Hematopoietic multipotent progenitor cell (in vitro differentiated cells): ENCODE measurements around the gene NR1I3. TPM values are rescaled to one million over a fixed set of nuclear protein-coding genes. Genes with fewer than 3 reads are reported as not detected.
"Not testable (repeated sequence)": the region's sequence is repeated elsewhere in the genome, so short reads cannot be mapped to it uniquely, and the experiment has no call there.

Experiments used
- DNase-seq, 3 donors: peaks; one replicate each; pipeline ENCODE4 v3.0.0-alpha.2; 2011 to 2015; ENCODE audit warnings: low read depth in 2 of 3, low spot score in 2 of 3
- total RNA-seq: library from RNA; depleted of rRNA; stranded (reverse); fragments of >200 nt; gene quantifications from one replicate; pipeline ENCODE4 v1.2.3, GENCODE V29; 2012

NR1I3 gene, protein sequence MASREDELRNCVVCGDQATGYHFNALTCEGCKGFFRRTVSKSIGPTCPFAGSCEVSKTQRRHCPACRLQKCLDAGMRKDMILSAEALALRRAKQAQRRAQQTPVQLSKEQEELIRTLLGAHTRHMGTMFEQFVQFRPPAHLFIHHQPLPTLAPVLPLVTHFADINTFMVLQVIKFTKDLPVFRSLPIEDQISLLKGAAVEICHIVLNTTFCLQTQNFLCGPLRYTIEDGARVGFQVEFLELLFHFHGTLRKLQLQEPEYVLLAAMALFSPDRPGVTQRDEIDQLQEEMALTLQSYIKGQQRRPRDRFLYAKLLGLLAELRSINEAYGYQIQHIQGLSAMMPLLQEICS
- total RNA-seq, result not detected

DNA sequence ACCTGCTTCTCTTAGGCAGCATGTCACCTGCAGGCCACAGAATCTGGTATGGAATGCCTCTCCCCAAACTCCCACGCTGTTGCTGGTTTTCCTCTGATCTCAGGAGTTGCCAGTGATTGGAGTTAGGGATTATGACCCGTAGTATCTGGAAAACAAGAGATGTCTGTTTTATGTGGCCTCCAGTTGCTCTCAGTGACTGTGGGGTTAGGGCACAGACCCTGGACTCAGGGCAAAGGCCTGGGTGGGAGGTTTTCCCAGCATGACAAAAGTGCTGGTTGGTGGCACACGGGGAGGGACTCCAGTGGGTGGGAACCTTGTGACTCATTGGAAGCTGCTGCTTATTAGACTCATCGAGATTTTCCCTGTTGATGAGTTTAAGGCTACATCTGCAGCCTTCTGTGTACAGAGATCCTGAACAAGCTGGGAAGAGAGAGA, at the start of gene NR1I3:
Gene NR1I3, minus strand, starts transcription at position 165 of the 435 bp plus-strand sequence. CDS start 1,638 bp downstream, outside the sequence.
- no peak for DNase-seq

DNA sequence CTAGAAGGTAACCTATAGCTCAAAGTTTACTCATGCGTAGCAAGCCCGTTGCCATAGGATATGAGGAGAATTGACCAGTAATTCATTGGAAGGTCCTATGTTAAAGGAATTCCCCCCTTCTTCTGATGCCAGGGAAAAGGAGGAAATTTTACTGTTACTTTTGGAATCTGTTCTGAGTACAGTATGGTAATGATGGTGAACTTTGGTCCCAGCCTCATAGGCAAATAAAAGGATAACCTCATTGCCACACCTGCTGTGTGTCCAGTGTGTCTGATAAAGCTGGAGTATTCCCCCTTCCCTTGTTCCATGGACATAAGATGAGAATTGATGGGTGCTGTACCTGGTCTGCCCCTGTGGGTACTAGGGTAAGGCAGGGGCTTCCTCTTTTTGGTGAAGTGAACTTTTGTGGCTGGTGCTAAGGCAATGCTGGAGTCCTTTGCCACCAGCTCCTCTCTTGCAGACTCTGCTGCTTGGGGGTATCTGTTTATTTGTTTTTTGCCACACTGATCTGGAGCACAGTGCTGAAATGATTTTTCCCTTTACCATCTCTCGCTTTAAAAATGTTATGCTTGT, 49.6 kb upstream of the NR1I3 start:
- peak in 1 of 3 donors; percentile 25 for DNase-seq

DNA sequence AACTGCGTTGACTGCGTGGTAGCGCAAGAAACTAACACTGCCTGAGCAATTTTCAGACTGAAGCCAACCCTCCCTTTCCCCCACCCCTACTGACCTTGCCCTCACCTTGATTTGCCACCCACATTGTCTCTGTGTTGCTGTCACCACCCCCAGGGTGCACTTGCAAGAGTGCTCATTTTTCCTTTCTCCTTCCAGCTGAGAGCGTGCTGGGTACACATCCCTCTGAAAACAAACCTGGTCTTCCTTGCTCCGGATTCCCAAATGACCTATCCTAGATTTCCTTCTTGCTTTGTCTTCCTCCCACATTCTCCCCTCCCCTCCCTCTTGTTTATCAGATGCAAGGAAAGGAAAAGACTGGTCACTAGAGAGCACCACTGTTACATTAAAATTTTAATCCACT, 47.5 kb upstream of the NR1I3 start:
- DNase-seq, result no peak

DNA sequence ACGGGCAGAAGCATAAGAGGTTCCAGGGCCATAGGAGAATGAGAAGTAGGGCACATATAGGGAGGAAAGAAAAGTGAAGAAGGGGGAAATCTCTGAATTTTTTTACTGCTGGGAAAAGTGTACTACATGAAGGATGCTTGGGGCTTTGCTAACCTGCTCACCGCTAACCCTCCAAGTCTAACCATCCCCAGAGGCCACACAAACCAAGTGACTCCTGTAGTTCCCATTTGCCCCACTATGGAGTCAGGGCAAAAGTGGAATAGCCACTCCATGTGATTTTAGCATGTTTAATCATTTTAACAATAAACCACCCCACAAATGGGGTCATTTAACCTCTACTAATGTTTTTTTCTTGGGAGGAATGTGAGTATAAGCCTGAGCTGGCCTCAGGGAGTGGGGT, 47.1 kb upstream of the NR1I3 start:
- no peak for DNase-seq

DNA sequence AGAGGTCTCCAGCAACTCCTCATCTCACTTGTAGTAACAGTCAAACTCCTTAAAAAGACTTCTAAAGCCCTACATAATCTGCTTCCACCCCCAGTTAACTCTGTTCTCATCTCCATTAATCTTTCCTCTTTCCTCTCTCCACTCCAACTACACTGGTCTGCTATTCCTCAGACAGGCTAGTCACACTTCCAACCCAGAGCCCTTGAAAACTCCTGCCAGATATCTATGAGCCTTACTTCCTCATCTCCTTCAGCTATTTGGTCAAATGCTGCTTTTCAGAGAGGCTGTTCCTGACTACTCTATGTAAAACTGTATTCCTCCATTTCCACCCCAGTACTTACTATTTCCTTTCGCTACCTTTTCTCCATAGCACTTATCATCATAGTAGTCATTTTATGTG, 45.0 kb upstream of the NR1I3 start:
- no peak for DNase-seq

DNA sequence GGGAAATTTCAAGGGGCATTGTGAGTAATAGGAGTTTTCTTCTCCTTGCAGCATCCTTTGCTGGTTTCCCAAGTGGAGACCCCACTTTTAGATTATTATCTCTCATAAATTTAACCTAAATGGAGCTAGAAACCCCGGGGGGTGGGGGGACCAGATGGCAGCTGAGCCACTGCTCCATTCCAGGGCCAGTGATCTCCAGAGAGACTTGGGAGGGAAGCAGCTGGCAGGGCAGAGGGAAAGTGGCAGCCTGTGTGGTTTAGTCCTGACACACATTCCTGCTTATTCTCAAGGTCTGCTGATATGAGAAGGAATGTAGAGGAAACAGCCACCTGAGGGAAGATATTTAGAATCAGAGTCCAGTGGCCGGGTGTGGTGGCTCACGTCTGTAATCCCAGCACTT, 36.9 kb upstream of the NR1I3 start:
- DNase-seq, result no peak

DNA sequence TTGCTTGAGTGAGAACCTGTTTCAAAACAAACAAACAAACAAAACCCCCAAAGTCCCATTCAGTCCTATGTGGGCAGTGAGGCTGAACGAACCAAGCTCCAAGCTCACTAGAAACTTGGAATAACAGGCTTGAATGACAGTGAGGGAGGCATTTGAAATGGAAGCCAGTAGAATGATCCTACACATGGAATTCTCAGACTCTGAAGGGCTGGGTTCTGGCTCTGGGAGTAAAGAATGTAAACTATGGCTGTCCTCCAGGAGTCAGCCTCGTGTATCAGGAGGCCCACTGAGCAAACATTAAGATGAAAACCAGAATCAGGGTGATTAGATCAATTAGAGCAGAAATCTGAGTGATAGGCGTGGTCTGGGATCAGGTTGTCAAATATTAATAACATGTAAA, 35.4 kb upstream of the NR1I3 start:
- DNase-seq, result no peak

DNA sequence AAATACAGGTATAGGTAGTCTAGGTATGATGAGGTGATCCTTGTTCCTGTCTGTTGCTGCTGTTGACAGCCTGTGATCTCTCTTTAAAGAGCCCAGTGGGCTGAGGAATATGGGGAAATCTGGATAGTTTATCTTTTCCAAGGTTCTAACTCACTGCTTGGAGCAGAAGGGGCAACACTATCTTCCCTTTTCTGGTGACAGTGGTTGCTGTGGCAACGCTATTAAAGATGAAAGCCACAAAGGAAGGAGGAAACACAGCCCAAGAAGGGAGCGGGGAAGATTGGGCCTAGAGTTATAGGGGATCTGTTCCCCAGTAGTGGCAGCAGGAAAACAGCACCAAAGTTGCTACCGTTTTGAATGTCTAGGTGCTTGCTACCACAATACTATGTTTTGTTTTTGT, 29.3 kb upstream of the NR1I3 start:
- DNase-seq, result peak in 2 of 3 donors; percentile 38 to 63

DNA sequence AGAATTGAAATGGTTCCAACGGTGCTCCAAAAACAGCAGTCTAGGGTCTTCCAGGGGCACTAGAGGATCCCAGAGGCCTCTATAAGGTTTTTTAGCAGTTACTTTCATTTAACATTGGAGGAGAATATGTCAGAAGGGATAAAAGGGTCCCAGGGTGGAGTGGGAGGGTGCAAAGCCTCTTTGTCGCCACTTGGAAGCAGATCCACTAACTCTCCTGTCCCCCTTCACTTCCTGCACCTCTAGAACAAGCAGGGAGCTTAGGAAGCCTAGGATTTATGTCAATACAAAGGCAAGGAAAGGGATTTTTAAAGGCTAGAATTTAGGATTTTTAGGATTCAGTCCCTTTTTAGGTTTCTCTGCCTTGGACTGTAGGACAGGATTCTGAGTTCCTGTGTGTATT, 28.8 kb upstream of the NR1I3 start:
- DNase-seq, result no peak

DNA sequence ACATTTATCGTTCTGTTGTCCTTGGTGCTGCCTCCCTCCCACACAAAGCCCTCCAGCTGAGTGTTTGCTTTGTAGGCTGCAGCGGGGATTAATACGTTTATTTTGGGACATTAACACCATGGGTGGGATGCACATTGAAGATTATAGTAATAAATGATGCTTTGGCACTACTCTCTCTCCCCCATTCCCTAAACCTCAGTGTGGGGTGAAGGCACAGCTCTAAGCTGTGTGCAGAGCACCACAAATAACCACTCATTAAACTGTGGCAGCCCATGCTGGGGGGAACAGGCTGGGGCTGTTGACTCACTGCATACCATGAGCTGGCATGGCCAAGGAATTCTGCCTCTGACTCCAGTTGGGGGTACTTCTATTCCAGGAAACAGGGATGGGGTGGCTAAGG, 28.2 kb upstream of the NR1I3 start:
- no peak for DNase-seq

DNA sequence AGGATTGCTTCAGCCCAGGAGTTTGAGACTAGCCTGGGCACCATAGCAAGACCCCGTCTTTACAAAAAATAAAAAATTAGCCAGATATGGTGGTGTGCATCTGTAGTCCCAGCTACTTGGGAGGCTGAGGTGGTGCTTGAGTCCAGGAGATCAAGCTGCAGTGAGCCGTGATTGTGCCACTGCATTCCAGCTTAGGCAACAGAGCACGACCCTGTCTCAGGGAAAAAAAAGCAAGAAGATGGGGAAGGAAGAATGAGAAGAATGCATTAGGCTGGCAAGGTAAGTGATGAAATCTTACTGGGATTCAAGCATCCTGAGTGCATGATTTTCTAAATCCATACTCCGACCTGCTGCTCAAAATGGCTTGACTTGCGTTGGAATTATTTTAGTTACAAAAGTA, 27.3 kb upstream of the NR1I3 start:
- DNase-seq, result no peak

DNA sequence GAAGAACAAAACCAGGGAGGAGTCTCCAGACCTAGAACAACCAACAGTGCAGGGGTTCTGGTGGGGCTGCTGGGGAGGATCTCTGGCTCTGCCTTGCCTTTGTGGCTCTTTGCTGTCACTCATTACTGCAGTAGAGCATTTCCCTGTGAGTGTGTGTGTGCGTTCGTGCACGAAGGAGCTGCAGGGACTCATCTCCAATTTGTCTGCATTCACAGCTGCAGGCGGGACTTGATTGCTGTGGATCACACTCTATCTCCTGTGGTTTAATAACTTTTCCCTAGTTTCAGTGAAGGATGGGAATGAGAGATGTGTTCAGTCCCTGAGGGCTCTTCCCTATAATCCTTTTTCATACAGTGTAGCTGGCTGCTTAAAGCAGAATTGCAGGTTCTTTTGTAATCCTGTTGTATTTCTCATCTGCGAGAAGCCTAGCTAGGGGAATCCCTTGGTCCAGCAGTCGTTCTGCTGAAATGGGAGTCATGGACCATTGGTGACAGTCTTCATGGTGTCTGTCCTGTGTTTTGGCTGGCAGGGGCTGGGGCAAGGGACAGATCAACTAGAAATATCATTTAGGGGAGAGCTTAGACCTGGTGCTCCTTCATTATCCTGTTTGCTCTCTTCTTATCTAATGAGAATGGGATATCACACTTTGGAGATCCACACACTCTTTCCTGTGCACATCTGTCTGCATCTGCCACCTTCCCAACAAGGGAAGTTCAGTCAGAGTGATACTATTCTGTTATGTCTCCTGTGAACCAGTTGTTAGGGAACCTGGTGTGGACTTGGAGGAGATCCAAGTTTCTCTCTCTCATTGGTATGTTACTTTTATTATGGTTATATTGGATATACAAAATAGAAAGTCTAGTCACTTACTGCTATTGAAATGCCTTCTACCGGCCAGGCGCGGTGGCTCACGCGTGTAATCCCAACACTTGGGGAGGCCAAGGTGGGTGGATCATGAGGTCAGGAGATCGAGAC, 23.5 kb upstream of the NR1I3 start:
- peak in 2 of 3 donors; percentile 9 to 56 for DNase-seq

DNA sequence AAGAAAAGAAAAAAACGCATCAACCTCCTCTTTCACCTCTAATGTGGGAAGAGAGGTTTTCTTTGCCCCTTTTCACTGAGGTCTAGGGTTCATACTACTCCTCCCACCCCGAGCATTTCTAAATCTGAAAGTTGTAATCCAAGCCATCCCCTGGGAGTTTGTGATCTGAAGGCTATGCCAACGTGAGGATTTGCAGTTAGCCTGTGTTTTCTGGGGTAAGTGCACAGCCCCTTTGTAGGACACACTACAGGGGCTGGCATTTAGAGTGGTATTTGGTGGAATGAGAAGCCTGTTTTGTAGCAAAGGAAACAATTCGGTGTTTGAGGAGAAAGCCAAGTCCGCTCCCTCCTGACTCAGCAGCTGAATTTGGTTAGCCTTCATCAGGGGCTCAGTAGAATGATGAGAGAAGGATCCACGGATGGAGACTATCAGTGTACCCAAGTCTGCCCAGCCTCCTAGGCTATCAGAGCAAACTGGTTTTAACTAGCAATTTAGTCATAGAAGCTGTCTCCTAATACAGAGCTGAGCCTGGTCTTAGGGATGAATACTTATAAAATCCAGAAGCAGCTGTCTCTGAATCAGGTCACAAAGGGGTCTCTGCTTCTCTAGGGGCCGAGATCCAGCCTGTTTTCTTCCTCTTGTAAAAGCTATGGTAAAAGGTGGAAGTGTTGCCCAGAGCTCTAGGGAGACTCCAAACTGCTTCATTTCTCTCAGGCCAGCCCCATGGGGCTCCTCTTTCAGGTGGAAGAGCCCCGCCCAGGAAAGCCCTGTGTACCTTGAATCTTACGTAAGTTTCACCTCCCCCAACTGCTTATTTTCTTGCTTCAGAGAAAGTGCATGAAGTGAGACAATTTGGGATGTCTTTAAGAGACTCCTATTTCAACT, 22.6 kb upstream of the NR1I3 start:
- no peak for DNase-seq

DNA sequence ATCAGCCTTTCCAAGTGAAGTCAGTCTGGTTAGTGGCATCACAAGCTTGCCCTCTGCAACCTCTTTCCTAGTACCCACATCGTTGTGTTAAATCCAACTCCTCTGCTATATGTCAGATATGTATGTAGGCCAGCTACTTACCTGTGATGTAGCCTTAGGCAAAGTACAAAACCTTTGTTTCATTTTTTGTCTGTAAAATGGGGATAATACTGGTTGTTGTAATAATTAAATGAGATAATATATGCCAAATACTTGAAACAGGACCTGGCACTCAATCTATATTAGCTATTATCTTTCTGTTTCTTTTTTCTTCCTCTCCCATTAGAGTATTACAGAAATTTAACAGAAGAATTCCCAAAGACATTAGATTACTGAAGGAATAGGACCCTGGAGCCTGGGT, 21.8 kb upstream of the NR1I3 start:
- DNase-seq, result no peak

DNA sequence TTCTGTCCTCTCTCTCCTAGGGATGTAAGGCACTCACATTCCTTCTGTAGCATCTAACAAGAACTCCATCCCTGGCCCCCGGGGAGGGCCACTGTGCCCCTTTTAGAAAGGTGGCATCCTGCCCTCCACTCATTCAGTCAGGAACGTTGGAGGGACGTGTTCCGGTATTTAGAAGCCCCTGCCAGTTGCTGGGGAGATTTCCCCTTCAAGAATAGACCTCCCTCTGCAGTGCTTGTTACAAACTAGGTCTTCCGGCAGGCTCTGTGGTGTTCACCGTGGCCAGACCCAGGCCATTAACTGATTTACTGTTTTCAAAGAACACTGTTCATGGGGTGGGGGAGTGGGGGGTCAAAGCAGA, 21.3 kb upstream of the NR1I3 start:
- no peak for DNase-seq

DNA sequence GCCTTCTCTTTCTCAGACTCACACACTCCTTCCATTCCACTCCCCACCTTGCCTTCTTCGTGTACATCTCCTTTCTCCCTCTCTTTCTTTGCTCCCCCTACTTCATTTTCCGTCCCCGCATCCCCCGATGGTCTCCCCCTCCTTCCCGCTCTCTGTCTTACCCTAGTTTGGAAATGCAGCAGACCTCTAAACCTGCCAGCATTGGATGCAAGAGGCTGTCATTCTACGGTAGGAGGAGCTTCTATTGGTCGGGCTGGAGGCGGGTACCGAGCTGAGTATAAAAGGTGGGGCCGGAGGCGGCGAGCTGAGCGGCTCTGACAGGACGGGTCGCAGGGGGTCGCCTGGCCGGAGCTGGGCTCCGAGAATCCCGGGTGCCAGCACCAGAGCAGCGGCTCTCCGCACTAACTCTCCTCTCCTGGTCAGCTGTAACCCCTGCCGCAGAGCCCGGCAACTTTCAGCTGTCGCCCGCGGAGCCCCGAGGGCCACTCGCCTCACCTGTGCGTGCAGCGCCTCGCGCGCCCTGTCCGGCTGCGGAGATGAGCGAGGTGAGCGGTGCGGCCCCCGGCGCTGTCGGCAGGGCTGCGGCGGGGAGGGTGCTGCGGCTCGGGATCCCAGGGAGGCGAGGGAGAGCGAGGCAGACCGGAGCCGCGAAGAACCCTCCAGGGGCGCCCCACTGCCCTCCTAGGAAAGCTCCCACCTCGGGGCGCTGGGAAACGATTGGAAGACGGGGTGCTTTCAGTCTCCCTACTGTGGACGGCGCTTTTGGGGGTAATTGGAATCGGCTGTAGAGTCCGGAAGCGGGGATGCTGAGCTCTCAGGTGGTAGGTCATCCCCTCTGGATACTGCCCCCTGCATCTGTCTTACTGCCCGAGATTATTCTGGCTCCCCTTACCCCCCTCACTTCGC, 20.7 kb upstream of the NR1I3 start, which contains the start of gene PCP4L1:
Gene PCP4L1, plus strand, starts transcription at position 307 of the 906 bp plus-strand sequence. Its CDS starts 230 bp downstream, at position 537.
- peak in 2 of 3 donors; percentile 57 to 77 for DNase-seq

DNA sequence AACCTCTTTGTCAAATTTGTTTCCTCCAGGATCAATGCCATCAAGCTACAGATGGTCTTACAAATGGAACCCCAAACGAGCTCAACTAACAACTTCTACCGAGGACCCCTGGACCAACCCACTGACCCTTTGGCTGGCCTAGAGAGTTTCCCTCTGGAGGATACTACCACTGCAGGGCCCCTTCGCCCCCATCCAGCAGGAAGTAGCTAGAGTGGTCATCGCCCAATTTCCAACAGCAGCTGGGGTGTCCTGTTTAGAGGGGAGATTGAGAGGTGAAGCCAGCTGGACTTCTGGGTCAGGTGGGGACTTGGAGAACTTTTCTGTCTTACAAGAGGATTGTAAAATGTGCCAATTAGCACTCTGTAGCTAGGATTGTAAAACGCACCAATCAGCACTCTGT, 19.1 kb upstream of the NR1I3 start:
- peak in 1 of 3 donors; percentile 46 for DNase-seq

DNA sequence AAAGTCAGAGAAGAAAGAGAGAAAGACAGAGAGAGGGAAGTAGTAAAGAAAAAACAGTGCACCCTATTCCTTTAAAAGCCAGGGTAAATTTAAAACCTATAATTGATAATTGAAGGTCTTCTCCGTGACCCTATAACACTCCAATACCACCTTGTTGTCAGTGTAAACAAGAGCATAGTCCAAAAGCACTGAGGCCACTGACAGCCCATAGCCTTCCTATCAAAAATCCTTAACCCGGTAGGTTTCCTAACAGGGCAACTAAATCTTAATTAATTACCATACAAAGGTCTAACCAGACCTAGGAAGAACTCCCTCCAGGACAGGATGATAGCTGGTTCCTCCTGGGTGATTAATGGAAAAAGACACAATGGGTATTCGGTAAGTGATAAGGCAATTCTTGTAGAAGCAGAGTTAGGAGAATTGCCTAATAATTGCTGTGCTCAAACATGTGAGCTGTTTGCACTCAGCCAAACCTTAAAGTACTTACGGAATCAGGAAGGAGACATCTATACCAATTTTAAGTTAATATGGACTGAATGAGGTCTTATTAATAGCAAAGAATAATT, 18.0 kb upstream of the NR1I3 start:
- not testable (repeated sequence) for DNase-seq

DNA sequence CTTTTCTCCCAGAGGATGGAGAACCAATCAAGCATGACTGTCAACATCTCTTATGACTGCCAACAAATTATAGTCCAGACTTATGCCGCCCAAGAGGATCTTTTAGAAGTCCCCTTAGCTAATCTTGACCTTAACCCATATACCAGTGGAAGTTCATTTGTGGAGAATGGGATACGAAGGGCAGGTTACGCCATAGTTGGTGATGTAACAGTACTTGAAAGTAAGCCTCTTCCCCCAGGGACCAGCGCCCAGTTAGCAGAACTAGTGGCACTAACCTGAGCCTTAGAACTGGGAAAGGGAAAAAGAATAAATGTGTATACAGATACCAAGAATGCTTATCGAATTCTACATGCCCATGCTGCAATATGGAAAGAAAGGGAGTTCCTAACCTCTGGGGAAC, 17.3 kb upstream of the NR1I3 start:
- DNase-seq, result not testable (repeated sequence)
